ENCODE results near the gene NOSIP.

NOSIP gene

DNA sequence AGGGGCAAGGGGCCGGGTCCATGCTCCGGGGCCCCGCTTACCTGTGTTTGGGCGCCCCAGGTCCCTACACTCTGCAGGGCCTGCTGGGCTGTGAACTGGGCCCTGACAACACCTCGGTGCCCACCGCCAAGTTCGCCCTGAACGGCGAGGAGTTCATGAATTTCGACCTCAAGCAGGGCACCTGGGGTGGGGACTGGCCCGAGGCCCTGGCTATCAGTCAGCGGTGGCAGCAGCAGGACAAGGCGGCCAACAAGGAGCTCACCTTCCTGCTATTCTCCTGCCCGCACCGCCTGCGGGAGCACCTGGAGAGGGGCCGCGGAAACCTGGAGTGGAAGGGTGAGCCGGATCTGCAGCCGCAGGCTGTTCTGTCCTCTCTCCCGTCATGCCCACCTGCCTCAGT, 66.2 kb downstream of the NOSIP start:
- DNase-seq = no peak

DNA sequence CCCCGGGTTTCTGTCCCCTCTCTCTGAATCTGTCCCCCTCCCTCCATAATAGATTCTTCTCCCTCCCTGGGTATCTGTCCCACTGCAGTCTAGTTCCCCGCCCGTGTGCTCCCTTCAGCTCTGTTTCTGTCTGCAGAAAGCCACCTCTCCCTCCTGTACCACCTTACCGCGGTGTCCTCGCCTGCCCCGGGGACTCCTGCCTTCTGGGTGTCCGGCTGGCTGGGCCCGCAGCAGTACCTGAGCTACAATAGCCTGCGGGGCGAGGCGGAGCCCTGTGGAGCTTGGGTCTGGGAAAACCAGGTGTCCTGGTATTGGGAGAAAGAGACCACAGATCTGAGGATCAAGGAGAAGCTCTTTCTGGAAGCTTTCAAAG, 66.6 kb downstream of the NOSIP start:
- no peak for DNase-seq

DNA sequence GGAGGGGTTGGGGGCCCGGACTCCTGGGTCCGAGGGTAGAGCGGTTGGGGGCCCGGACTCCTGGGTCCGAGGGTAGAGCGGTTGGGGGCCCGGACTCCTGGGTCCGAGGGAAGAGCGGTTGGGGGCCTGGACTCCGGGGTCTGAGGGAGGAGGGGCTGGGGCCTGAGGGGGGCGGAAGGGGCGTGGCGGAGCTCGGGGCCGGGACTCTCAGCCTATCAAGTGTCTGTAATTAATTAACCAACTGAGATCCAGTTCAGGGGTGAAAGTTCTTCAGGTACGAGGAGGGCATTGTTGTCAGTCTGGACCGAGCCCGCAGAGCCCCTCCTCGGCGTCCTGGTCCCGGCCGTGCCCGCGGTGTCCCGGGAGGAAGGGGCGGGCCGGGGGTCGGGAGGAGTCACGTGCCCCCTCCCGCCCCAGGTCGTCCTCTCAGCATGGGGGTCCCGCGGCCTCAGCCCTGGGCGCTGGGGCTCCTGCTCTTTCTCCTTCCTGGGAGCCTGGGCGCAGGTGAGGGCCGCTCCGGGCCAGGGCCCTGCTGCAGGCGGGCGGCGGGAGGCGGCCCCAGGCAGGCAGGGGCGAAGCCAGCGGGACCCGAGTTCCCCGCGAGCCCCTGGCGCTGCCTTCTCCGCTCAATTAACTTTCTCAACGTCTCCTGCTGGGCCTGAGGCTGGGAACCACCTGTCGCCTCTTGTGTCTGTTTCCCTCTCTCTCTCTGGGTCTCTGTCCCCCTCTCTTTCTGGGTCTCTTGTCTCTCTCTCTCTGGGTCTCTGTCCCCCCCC, 67.2 kb downstream of the NOSIP start:
- DNase-seq = peak in 7 of 56 donors; percentile 5 to 39 (median 21)

DNA sequence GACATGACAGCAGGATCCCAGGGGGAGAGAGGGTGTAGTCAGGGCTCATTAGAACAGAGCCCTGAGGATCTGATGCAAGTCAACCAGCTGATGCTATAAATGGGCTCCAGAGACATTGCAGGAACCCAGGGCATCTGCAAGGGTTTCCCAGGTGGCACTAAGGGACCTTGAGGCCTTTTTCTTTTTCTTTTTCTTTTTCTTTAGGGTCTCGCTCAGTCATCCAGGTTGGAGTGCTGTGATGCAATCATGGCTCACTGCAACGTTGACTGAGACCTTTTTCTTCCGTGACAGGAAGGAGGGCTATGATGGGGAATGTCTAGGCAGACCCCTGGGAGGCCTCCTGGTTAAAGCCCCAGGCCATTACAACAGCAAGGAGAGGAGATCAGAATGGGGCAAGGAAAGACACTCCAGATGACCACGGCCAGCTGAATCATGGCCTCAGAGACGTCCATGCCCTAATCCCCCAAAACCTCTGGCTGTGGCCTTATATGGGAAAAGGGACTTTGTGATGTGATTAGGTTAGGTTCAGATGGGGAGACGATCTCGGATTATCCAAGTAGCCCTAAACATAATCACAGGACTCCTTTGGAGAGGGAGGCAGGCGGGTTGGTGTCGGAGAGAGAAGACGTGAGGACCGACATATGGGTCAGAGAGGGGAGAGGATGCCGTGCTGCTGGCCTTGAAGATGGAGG, 72.4 kb downstream of the NOSIP start:
- DNase-seq = no peak

DNA sequence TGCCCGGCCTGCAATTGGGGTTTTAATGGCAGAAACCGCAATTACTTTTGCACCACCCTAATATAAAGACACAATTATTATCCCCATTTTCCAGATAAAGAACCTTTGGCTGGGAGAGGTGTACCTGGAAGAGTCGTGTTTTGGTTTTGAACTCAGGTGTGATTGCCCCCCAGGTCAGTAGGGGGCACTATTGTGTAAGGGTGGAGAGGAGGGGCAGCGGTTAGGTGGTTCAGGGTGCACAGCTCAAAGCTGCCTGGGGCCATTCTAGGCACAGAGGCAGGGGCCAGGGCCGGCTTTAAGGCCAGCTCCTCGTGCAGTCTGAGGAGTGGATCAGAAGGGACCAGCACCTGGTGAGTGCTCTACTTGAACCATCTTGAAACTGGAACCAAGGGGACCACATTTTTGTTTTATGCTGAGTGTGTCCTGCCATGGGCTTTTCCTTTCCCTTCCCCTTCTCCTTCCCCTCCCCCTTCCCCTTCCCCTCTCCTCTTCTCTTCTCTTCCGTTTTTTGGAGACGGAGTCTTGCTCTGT, 73.7 kb downstream of the NOSIP start:
- peak in 14 of 56 donors; percentile 4 to 37 (median 11) for DNase-seq
